ENCODE results near the gene SLC43A1.
A peak's percentile ranks its signal among the peaks of the same experiment; 100 is the strongest.

Gene SLC43A1

GRCh38 chr11:57544566-57544965 is 29.1 kb upstream of the SLC43A1 start:
- H4K91ac ChIP-seq (ENCODE audit: low read depth, low read length, poor library complexity) = no peak overlapping the region
- H2BK15ac ChIP-seq (ENCODE audit: low read length) = no peak overlapping the region
- no peak overlapping the region for H3K14ac ChIP-seq (ENCODE audit: low read length)
- DNase-seq (ENCODE audit: low spot score) = no peak
- H2BK5ac ChIP-seq (ENCODE audit: low read length) = no peak overlapping the region
- H3K4me3 ChIP-seq (ENCODE audit: low read length in 2 of 2) = no peak overlapping the region
- no peak overlapping the region for H3K18ac ChIP-seq (ENCODE audit: low read length)
- WGBS, 2 donors (ENCODE audit: extremely low coverage in 2 of 2, insufficient read length in 2 of 2, insufficient replicate concordance in 1 of 2) = no CpG with 5 or more reads among the region's 6 CpGs
- no peak overlapping the region for H2AK5ac ChIP-seq (ENCODE audit: low read depth, low read length)
- H3K9ac ChIP-seq (ENCODE audit: low read depth, low read length, poor library complexity) = no peak overlapping the region
- no peak overlapping the region for H4K8ac ChIP-seq (ENCODE audit: low read depth, low read length)
- H3K4me1 ChIP-seq (ENCODE audit: control insufficient read depth in 2 of 2, insufficient read depth in 1 of 2, low read depth in 1 of 2, low read length in 2 of 2) = peaks cover 6 to 7% of the 10 kb centered on the region in 2 donors
- peaks cover 15 to 38% of the 10 kb centered on the region in 2 donors for H3K36me3 ChIP-seq (replicated peaks in 1 of 2; ENCODE audit: control insufficient read depth in 2 of 2, insufficient read depth in 2 of 2, low read length in 2 of 2)
- no peak overlapping the region for H3K23ac ChIP-seq (ENCODE audit: low read depth, low read length, poor library complexity)
- no peak overlapping the region for H3K27ac ChIP-seq (replicated peaks; ENCODE audit: low read length)
- no peak overlapping the region for H2BK12ac ChIP-seq (ENCODE audit: low read length)
- no peak overlapping the region for H2BK120ac ChIP-seq (ENCODE audit: low read depth, low read length)
- no peak overlapping the region for H2AFZ ChIP-seq (ENCODE audit: low read length)
- H3K27me3 ChIP-seq (ENCODE audit: control insufficient read depth in 3 of 3, insufficient read depth in 3 of 3, low read depth in 1 of 3, low read length in 3 of 3) = no peaks in the 10 kb centered on the region
- H3K79me1 ChIP-seq (ENCODE audit: low read depth, low read length) = no peaks in the 10 kb centered on the region
- H3K9me3 ChIP-seq (replicated peaks in 1 of 2; ENCODE audit: control insufficient read depth in 2 of 2, insufficient read depth in 1 of 2, low read depth in 1 of 2, low read length in 2 of 2) = peaks cover 0 to 2% of the 10 kb centered on the region in 2 donors
- no peak overlapping the region for H3K4ac ChIP-seq (ENCODE audit: low read length)
- no peak overlapping the region for H3K4me2 ChIP-seq (ENCODE audit: insufficient read depth, low read length, poor library complexity, severe bottlenecking)

- Histone ChIP-seq H3K27ac (replicated peaks; ENCODE audit: low read length) (no peak overlapping the region), H2BK12ac (ENCODE audit: low read length) (no peak overlapping the region), H3K4me3 (ENCODE audit: low read length in 2 of 2) (no peak overlapping the region), H3K23ac (ENCODE audit: low read depth, low read length, poor library complexity) (peak overlapping the region; percentile 11), H3K79me1 (ENCODE audit: low read depth, low read length) (no peaks in the 10 kb centered on the region), H2AK5ac (ENCODE audit: low read depth, low read length) (peak overlapping the region; percentile 13), H4K91ac (ENCODE audit: low read depth, low read length, poor library complexity) (no peak overlapping the region), H3K4ac (ENCODE audit: low read length) (no peak overlapping the region), H2BK120ac (ENCODE audit: low read depth, low read length) (no peak overlapping the region), H3K27me3 (ENCODE audit: control insufficient read depth in 3 of 3, insufficient read depth in 3 of 3, low read depth in 1 of 3, low read length in 3 of 3) (no peaks in the 10 kb centered on the region), H3K18ac (ENCODE audit: low read length) (no peak overlapping the region), H2BK5ac (ENCODE audit: low read length) (peak overlapping the region; percentile 29), H3K4me2 (ENCODE audit: insufficient read depth, low read length, poor library complexity, severe bottlenecking) (no peak overlapping the region), H4K8ac (ENCODE audit: low read depth, low read length) (no peak overlapping the region), H3K9me3 (replicated peaks in 1 of 2; ENCODE audit: control insufficient read depth in 2 of 2, insufficient read depth in 1 of 2, low read depth in 1 of 2, low read length in 2 of 2) (peaks cover 0 to 2% of the 10 kb centered on the region in 2 donors), H3K4me1 (ENCODE audit: control insufficient read depth in 2 of 2, insufficient read depth in 1 of 2, low read depth in 1 of 2, low read length in 2 of 2) (peaks cover 6 to 7% of the 10 kb centered on the region in 2 donors), H2AFZ (ENCODE audit: low read length) (no peak overlapping the region), H3K36me3 (replicated peaks in 1 of 2; ENCODE audit: control insufficient read depth in 2 of 2, insufficient read depth in 2 of 2, low read length in 2 of 2) (peaks cover 12 to 30% of the 10 kb centered on the region in 2 donors), H3K9ac (ENCODE audit: low read depth, low read length, poor library complexity) (no peak overlapping the region), H2BK15ac (ENCODE audit: low read length) (no peak overlapping the region), H3K14ac (ENCODE audit: low read length) (peak overlapping the region; percentile 39)
- no peak for DNase-seq (ENCODE audit: low spot score)
- no CpG with 5 or more reads among the region's 6 CpGs for WGBS, 2 donors (ENCODE audit: extremely low coverage in 2 of 2, insufficient read length in 2 of 2, insufficient replicate concordance in 1 of 2)
Measured at GRCh38 chr11:57543593-57543992, 28.1 kb upstream of the SLC43A1 start.

GRCh38 chr11:57542582-57542981 is 27.1 kb upstream of the SLC43A1 start:
- no peak for DNase-seq (ENCODE audit: low spot score)
- Histone ChIP-seq H3K27me3 (ENCODE audit: control insufficient read depth in 3 of 3, insufficient read depth in 3 of 3, low read depth in 1 of 3, low read length in 3 of 3) (no peaks in the 10 kb centered on the region), H3K14ac (ENCODE audit: low read length) (no peak overlapping the region), H3K4me3 (ENCODE audit: low read length in 2 of 2) (no peak overlapping the region), H2BK5ac (ENCODE audit: low read length) (no peak overlapping the region), H2BK15ac (ENCODE audit: low read length) (no peak overlapping the region), H2BK12ac (ENCODE audit: low read length) (no peak overlapping the region), H3K36me3 (replicated peaks in 1 of 2; ENCODE audit: control insufficient read depth in 2 of 2, insufficient read depth in 2 of 2, low read length in 2 of 2) (peaks cover 8 to 21% of the 10 kb centered on the region in 2 donors), H4K91ac (ENCODE audit: low read depth, low read length, poor library complexity) (no peak overlapping the region), H2AK5ac (ENCODE audit: low read depth, low read length) (no peak overlapping the region), H3K4ac (ENCODE audit: low read length) (no peak overlapping the region), H3K9ac (ENCODE audit: low read depth, low read length, poor library complexity) (no peak overlapping the region), H3K4me2 (ENCODE audit: insufficient read depth, low read length, poor library complexity, severe bottlenecking) (no peak overlapping the region), H3K23ac (ENCODE audit: low read depth, low read length, poor library complexity) (no peak overlapping the region), H3K18ac (ENCODE audit: low read length) (no peak overlapping the region), H3K4me1 (ENCODE audit: control insufficient read depth in 2 of 2, insufficient read depth in 1 of 2, low read depth in 1 of 2, low read length in 2 of 2) (peaks cover 8 to 11% of the 10 kb centered on the region in 2 donors), H4K8ac (ENCODE audit: low read depth, low read length) (no peak overlapping the region), H3K9me3 (replicated peaks in 1 of 2; ENCODE audit: control insufficient read depth in 2 of 2, insufficient read depth in 1 of 2, low read depth in 1 of 2, low read length in 2 of 2) (peaks cover 0 to 2% of the 10 kb centered on the region in 2 donors), H3K79me1 (ENCODE audit: low read depth, low read length) (no peaks in the 10 kb centered on the region), H3K27ac (replicated peaks; ENCODE audit: low read length) (no peak overlapping the region), H2BK120ac (ENCODE audit: low read depth, low read length) (no peak overlapping the region), H2AFZ (ENCODE audit: low read length) (no peak overlapping the region)
- WGBS, 2 donors (ENCODE audit: extremely low coverage in 2 of 2, insufficient read length in 2 of 2, insufficient replicate concordance in 1 of 2) = no CpG with 5 or more reads among the region's 4 CpGs

GRCh38 chr11:57541169-57541568 is 25.7 kb upstream of the SLC43A1 start:
- no peak overlapping the region for H3K27ac ChIP-seq (replicated peaks; ENCODE audit: low read length)
- no peak overlapping the region for H3K4ac ChIP-seq (ENCODE audit: low read length)
- no peak overlapping the region for H3K9ac ChIP-seq (ENCODE audit: low read depth, low read length, poor library complexity)
- no peak overlapping the region for H2BK12ac ChIP-seq (ENCODE audit: low read length)
- H3K4me2 ChIP-seq (ENCODE audit: insufficient read depth, low read length, poor library complexity, severe bottlenecking) = no peak overlapping the region
- no peak overlapping the region for H2BK5ac ChIP-seq (ENCODE audit: low read length)
- H3K9me3 ChIP-seq (replicated peaks in 1 of 2; ENCODE audit: control insufficient read depth in 2 of 2, insufficient read depth in 1 of 2, low read depth in 1 of 2, low read length in 2 of 2) = no peaks in the 10 kb centered on the region
- peaks cover 10 to 18% of the 10 kb centered on the region in 2 donors for H3K4me1 ChIP-seq (ENCODE audit: control insufficient read depth in 2 of 2, insufficient read depth in 1 of 2, low read depth in 1 of 2, low read length in 2 of 2)
- H3K79me1 ChIP-seq (ENCODE audit: low read depth, low read length) = no peaks in the 10 kb centered on the region
- H2BK15ac ChIP-seq (ENCODE audit: low read length) = no peak overlapping the region
- H3K18ac ChIP-seq (ENCODE audit: low read length) = no peak overlapping the region
- H3K27me3 ChIP-seq (ENCODE audit: control insufficient read depth in 3 of 3, insufficient read depth in 3 of 3, low read depth in 1 of 3, low read length in 3 of 3) = no peaks in the 10 kb centered on the region
- H2BK120ac ChIP-seq (ENCODE audit: low read depth, low read length) = no peak overlapping the region
- no peak for DNase-seq (ENCODE audit: low spot score)
- H2AFZ ChIP-seq (ENCODE audit: low read length) = no peak overlapping the region
- no peak overlapping the region for H4K8ac ChIP-seq (ENCODE audit: low read depth, low read length)
- H4K91ac ChIP-seq (ENCODE audit: low read depth, low read length, poor library complexity) = no peak overlapping the region
- H2AK5ac ChIP-seq (ENCODE audit: low read depth, low read length) = no peak overlapping the region
- no CpG with 5 or more reads among the region's 5 CpGs for WGBS, 2 donors (ENCODE audit: extremely low coverage in 2 of 2, insufficient read length in 2 of 2, insufficient replicate concordance in 1 of 2)
- no peak overlapping the region for H3K14ac ChIP-seq (ENCODE audit: low read length)
- H3K23ac ChIP-seq (ENCODE audit: low read depth, low read length, poor library complexity) = no peak overlapping the region
- H3K36me3 ChIP-seq (replicated peaks in 1 of 2; ENCODE audit: control insufficient read depth in 2 of 2, insufficient read depth in 2 of 2, low read length in 2 of 2) = peaks cover 4 to 8% of the 10 kb centered on the region in 2 donors
- no peak overlapping the region for H3K4me3 ChIP-seq (ENCODE audit: low read length in 2 of 2)
